NCI-H526 (cell line): ENCODE data around the gene CNGB1.
"Not testable (repeated sequence)": the region's sequence is repeated elsewhere in the genome, so short reads cannot be mapped to it uniquely, and the experiment has no call there.

Source experiments
- DNase-seq, 2 experiments: peaks; one replicate each; lab custom pipeline; 2025; lab: John Stamatoyannopoulos, UW

CNGB1 gene

DNA sequence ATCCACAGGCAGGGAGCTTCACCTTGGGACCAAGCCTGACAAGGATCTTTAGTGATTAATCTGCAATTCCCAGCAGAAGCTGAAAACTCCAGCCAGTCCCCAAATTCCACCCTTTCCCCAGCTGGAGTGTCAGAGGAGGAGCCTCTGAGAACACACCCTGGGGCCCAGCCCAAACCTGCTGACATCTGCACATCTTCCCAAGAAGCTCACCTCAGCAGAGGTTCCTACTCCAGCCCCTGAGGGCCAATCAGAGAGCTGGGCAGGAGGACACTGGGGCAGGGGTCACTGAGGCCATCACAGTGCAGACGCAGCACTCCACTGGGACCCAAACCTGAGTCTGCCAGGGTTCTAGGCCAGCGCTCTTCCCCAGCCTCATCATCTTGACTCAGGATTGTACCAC is 44.9 kb downstream of the CNGB1 start:
- DNase-seq: no peak

DNA sequence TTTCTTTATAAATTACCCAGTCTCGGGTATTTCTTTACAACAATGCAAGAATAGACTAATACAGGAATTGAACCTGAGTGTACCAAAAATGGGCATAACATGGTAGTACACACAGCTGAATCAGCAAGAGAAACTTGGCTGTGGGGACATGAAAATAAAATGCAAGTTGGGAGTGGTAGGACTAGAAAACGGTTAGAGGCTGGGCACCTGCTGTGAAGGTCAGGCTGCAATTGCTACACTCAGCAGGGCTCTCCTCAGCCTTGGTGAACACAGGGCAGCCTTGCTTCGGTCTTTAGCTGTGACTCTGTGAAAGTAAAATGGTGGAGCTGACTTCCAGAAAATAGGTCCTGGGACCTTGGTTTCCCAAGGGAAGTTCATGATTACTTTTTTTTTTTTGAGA is 45.6 kb downstream of the CNGB1 start:
- DNase-seq: no peak

DNA sequence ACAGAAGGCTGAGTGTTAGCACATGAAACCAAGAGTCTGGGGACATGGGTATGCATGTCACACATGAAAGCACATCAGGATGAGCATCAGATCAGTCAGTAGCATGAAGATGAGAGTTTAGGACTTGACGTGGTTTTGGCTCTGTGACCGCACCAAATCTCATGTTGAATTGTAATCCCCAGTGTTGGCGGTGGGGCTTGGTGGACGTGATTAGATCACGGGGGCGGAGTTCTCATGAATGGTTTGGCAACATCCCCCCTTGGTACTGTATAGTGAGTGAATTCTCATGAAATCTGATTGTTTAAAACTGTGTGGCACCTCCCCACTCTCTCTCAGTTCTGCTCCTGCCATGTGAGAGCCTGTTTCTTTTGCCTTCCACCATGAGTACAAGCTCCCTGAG is 46.4 kb downstream of the CNGB1 start:
- no peak for DNase-seq

GRCh38 chr16:57923841-57924240 is 47.1 kb downstream of the CNGB1 start:
- no peak for DNase-seq

DNA sequence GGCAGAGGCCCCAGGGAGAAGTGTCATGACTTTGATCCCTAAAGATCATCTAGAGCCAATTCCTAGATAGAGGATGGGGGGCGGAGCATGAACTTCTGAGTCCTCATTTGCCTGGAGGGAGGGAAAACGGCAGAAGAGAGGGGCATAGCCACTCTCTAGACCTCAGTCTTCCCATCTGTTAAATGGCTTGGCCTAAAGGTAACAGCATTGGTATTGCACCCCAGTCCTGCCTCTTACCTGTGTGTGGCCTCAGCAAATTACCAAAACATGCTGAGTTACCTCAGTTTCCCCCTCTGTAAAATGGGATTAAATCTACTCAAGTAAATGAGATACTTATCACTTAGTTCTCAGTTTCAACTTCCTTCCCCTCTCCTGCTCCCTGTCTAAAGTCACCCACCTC is 47.5 kb downstream of the CNGB1 start:
- no peak for DNase-seq

DNA sequence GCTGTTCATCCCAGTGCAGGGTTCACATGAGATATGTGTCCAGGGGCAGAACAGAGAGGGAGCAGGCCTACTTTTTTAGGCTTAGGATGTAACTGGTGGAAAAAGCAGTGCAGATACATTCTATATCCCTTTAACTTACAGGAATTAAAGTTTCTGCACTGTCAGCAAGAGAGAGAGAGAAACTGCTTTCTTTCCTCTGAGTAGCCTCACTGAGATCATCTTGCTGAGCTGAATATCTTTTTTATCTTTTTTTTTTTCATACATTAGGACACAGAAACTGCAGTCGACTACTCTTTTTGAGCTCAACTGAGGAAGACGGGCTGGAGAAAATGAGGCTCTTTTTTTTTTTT is 50.1 kb downstream of the CNGB1 start:
- no peak for DNase-seq

- DNase-seq: no peak
Measured at GRCh38 chr16:57920215-57920879, 50.6 kb downstream of the CNGB1 start.

- DNase-seq: no peak
Measured at GRCh38 chr16:57918994-57919393, 51.9 kb downstream of the CNGB1 start.

DNA sequence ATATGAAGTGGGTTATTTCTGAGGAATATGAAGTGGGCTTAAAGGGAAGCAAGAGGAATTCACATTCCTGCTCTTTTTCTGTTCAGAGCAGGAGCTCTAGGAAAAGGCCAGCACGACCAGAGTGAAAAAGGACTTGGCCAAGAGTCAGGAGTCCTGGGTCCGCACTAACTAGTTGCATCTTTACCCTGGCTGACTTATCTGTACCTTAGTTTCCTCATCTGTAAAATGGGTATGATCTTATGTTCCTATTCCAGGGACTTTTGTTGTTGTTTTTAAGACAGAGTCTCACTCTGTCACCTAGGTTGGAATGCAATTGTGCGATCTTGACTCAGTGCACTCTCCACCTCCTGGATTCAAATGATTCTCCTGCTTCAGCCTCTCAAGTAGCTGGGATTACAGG is 52.5 kb downstream of the CNGB1 start:
- DNase-seq: no peak

DNA sequence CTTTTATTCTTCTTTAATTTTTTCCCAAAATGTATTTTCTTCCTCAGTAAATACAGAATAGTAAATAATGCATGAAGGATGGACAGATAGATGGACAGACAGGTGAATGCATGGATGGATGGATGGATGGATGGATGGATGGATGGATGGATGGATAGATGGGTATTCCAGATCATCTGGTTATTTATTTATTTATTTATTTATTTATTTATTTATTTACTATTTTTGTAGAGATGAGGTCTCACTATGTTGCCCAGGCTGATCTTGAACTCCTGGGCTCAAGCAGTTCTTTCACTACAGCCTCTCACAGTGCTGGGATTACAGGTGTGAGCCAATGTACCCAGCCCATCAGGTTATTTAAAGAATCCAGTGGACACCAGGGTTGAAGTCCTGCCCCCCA is 53.0 kb downstream of the CNGB1 start:
- DNase-seq: not testable (repeated sequence)

GRCh38 chr16:57917489-57917888 is 53.4 kb downstream of the CNGB1 start:
- DNase-seq: not testable (repeated sequence)

DNA sequence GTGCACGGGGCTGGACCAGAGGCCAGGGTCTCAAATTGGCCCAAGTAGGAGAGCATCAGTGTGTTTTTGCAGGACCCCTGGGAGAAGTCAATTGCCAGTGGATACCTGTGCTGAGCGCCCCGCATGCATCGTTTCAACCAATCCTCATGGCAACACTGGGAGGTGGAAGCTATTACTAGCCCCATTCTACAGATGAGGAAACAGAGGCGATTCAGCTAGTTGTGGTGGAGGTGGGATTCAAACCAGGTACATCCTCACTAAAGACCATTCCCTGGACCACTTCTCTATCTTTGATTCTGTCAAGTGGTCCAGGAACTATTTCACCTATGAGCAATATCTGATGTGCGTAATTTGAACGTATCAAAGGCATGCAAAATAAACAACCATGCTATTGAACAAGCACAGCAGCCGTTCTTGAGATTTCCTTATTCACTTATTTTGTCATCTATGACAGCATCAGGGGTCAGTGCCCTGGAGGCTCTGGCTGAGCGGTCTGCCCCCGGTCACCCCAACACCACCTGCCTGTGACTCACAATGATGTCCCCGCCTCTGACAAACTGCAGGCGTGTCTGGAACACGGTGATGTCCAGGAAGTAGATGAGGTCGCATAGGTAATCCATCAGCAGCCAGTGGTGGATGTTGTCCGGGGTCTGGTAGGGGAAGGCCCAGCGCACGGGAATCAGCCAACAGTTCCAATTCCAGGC is 54.0 kb downstream of the CNGB1 start:
- DNase-seq: no peak

DNA sequence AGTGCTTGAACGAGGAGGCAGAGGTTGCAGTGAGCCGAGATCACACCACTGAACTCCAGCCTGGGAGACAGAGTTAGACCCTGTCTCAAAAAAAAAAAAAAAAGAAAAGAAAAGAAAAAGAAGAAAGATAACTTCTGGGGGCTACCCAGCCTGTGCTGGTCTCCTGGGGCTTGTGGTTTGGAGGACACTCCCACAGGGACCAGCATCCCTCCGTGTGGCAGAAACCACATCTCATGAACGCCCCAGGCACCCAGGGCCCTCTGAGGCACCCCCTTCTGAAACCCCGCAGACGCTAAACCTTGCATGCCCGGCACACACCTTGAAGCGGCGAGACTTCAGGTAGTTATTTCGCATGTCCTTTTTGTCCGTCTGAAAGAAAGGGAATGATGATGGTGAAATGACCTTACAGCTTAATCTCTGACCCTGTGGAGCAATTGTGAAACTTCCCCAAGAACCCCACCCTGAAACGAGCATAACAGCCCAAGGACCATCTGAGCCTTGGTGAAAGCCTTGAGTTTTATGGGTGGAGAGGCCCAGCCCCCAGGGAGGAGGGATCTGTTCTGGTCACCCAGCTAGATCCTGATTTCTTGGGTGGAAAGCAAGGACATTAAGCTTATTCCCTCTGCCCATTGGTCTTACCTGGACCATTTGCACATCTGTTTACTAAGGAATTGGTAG is 55.0 kb downstream of the CNGB1 start:
- DNase-seq: no peak

DNA sequence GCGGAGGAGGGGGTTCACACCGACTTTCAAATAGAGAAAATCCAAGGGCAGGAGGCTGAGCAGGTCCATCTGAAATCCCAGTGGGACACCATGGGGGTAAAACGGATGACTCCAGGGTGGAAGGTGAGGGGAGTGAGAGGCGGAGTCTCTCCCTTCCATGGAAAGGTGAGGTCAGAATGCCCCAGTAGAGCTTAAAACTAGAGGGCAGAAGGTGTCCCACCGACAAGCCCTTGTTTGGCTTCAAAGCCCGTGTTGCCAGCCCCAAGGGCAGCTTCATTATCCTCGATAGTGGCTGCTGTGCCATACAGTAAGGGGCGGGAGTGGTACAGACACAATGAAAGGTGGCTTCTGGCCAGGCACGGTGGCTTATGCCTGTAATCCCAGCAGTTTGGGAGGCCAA is 55.7 kb downstream of the CNGB1 start:
- DNase-seq: no peak

DNA sequence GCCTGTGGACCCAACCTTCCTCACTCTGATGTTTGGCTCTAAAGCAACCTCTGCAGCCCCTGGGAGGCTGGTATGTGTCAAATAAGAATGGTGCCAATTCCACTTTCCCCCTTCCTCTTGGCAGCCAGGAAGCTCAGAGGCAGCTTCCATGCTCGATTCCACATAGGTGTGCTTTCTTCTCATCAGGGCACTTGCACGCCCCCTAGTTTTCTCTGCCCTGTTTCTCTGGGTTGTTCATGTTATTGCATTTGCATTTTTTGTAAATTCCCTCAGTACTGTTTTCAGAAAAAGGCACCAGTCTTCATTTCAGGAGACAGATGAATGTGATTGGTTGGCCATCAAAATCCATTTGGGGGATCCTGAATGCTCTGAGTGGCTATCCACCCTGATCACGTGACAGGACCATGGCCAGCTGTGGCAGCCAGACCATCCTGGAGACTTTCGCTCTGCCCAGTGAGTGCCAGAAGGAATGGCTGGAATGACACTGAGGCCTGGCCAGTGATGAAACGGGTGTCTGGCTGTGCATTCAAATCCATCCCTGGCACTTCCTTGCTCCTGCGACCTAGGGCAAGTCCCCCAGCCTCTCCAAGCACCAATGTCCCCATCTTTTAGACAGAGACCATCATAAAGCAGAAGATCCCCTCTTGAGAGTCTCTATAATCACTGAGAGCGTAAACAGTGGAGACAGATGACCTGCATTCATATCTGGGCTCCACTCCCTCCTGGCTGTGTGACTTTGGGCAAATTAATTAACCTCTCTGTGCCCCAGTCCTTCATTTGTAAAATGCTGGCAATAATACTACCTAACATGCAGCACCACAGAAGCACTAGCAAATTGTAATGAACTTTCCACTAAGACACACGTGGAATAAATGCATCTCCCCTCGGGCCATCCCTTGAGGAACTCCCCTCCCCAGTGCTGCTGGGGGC is 56.4 kb downstream of the CNGB1 start:
- no peak for DNase-seq

- DNase-seq: no peak
Measured at GRCh38 chr16:57912529-57913260, 58.2 kb downstream of the CNGB1 start.

DNA sequence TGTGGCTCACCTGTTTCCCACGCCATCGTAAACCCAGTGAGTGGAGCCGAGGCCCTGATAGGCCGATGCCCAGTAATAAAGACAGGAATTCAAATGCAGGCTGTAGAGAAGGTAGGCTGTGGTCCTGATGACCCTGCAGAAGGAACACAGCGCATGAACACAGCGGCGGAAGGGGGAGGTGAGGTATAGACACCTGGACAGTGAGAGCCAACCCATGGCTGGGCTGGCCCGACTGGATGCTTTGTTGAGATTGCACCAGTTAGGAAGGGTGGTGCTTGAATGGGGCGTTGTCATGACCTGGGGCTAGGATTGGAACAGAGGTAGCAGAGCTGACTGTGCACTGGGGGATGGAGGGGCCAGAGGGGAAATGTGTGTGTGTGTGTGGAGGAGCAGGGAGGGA is 59.2 kb downstream of the CNGB1 start:
- no peak for DNase-seq

DNA sequence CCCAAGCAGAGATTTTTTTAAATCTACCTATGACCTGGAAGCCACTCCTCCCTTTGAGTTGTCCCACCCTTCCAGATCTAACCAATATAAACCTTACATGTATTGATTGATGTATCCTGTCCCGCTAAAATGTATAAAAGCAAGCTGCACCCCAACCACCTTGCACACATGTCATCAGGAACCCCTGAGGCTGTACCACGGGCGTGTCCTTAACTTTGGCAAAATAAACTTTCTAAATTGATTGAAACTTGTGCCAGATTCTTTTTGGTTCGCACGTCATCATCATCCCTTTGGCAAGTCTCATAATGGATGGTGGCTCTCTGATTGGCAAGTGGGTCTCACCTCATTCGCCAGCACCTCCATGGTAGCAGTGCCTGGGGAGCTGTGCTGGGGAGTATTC is 60.2 kb downstream of the CNGB1 start:
- DNase-seq: no peak

DNA sequence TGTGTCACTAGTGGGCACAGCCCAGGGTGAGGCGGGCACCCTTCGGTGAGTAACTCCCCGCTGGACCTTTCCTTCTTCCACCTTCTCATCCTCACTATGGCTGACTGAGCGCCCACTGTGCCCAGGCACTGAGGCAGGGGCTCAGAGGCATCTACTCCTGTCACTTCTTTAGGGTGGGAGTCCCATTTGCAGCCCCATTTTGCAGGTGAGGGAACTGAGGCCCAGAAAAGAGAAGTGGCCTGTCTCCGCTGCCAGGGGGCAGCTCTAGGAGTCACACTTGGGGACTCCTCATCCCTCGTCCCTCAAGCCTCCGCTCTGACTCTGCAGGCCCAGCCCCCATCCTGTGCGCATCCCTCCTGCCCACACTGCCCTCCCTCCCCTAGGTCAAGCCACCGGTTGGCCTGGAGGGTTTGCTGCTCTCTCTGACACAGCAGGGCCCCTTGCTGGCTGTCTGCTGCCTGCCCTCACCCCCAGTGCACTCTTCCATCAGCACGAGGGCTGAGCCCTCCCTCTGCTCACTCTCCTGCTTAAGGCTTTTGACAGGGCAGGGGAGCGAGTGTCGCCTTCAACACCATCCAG is 62.4 kb downstream of the CNGB1 start:
- no peak for DNase-seq

DNA sequence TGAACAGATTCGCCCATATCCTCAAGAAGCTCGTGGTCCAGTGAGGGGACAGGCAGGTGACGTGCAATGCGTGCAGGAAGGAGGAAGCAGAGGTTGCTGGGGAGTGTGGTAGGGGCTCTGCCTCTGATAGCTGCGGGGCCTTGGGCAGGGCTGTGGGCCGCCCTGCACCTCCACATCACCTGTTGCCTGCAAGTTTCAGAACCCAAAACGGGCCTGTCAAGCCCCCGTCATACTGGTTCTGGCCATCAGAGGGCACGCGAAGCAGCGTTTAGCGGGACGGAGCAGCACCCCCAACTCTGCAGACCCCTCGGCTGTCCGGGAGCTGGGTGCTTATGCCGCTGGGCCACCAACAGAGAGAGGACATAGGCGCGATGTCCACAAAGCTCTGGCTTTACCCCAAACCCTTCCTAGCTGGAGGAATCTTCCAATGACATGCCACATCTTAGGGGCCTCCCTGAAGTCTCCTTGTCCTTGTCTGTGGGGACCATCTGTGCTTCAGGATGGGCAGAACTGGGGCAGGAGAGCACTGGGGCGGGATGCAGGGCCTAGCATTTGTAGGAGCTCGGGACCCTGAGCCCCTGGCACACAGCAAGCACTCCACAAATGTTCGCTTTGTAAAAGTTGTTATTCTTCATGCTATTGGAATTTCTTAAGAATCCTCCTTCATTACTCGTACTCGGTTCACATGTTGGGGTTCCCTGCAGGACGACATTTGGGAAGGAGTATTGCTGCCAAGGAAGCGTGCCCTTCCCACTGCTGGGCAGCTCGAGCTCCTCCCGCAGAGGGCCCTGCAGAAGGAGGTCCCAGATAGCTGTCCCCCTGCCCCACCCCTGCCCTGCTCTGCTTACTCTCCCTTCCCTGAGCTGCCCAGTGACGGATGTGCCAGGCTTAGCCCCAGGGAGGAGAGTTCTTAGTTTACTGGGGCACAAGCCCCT is 64.3 kb downstream of the CNGB1 start:
- no peak for DNase-seq
